HL-60 (cell line): ENCODE measurements around the gene SERPINA4.

Experiments used
- DNase-seq, 2 experiments: peaks; one replicate each; pipeline ENCODE4 v3.0.0-alpha.2; 2010 to 2020; ENCODE audit warnings: low read depth in 1 of 2, low spot score in 1 of 2
- H3K27ac ChIP-seq: fragments of 250-450 bp; sonication (Bioruptor Pico); replicated peaks from 2 replicates; pipeline ENCODE4 v1.5.1; 2020; ENCODE audit warnings: mild to moderate bottlenecking, moderate library complexity
- H3K27me3 ChIP-seq: fragments of 250-450 bp; sonication (Bioruptor Pico); 2 replicates; pipeline ENCODE4 v1.5.1; 2021; ENCODE audit warnings: mild to moderate bottlenecking, moderate library complexity; ENCODE audit not compliant: insufficient read depth, poor library complexity, severe bottlenecking
- H3K4me3 ChIP-seq: replicated peaks from 2 replicates; pipeline ENCODE4 v1.5.1; 2011; ENCODE audit warnings: mild to moderate bottlenecking, control low read depth, low read length; ENCODE audit not compliant: insufficient read depth
- CTCF ChIP-seq: IDR thresholded peaks from one replicate; pipeline ENCODE4 v1.5.1; 2011; ENCODE audit warnings: low read length, control low read depth, inconsistent platforms; ENCODE audit not compliant: insufficient read depth
- GABPA ChIP-seq: IDR thresholded peaks from 2 replicates; pipeline ENCODE4 v1.6.1; 2012; ENCODE audit warnings: low read depth
- POLR2AphosphoS5 ChIP-seq: IDR thresholded peaks from 2 replicates; pipeline ENCODE4 v1.6.1; 2012; ENCODE audit warnings: low read depth
- REST ChIP-seq: IDR thresholded peaks from 2 replicates; pipeline ENCODE4 v1.6.1; 2012; ENCODE audit warnings: low read depth; ENCODE audit not compliant: insufficient replicate concordance
- SPI1 ChIP-seq: IDR thresholded peaks from 2 replicates; pipeline ENCODE4 v1.6.1; 2012; ENCODE audit warnings: low read depth, mild to moderate bottlenecking, borderline replicate concordance

The SERPINA4 gene

GRCh38 chr14:94568186-94568585 lies 6.9 kb downstream of the SERPINA4 start:
- DNase-seq = no peak
- TF ChIP-seq SPI1 (no peak), REST (no peak), GABPA (no peak), CTCF (no peak), POLR2AphosphoS5 (no peak)
- H3K27ac ChIP-seq = no peak overlapping the region
- no peak overlapping the region for H3K4me3 ChIP-seq
- no peaks in the 10 kb centered on the region for H3K27me3 ChIP-seq

- no peak for TF ChIP-seq CTCF
- no peak for TF ChIP-seq POLR2AphosphoS5
- no peak for TF ChIP-seq GABPA
- TF ChIP-seq SPI1 = no peak
- Histone ChIP-seq H3K4me3 (no peak overlapping the region), H3K27me3 (no peaks in the 10 kb centered on the region), H3K27ac (no peak overlapping the region)
- DNase-seq = no peak
These were observed 8.2 kb downstream of the SERPINA4 start for GRCh38 chr14:94569381-94570001.

- DNase-seq = no peak
- TF ChIP-seq POLR2AphosphoS5 (no peak), SPI1 (no peak), GABPA (no peak)
- H3K27ac ChIP-seq = no peak overlapping the region
- no peaks in the 10 kb centered on the region for H3K27me3 ChIP-seq
- H3K4me3 ChIP-seq = no peak overlapping the region
These were observed 8.8 kb downstream of the SERPINA4 start for GRCh38 chr14:94570002-94570400.

GRCh38 chr14:94570440-94570839 lies 9.2 kb downstream of the SERPINA4 start:
- Histone ChIP-seq H3K27me3 (no peaks in the 10 kb centered on the region), H3K4me3 (no peak overlapping the region)

More at GRCh38 chr14:94570440-94570839, 9.2 kb downstream of the SERPINA4 start:
- no peak overlapping the region for H3K27ac ChIP-seq
- TF ChIP-seq GABPA (no peak), REST (no peak)
- no peak for DNase-seq
